Amniotic epithelial cell (primary cell): ENCODE results near the gene PFN4.

Experiments
- DNase-seq: peaks from one replicate; pipeline ENCODE4 v3.0.0-alpha.2; 2010; ENCODE audit warnings: low read depth

The PFN4 gene

DNA sequence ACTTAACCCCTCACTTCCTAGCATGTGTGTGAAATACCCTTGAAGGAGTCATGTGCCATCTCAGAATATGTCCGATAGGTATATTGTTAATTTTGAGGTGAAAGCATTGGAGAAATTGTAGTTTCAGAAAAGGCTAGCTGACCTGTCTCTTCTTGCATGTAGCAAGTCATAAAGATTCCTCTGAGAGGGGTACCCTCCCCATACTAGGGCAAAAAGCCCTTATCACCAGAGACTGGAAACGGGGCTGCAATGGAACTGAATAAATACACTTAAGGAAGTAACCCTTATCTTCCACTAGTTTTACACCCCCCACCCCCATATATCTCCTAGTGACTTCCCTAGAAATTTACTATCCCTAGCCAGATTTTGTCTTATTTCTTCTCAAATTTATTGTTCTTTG, 45.3 kb downstream of the PFN4 start:
- DNase-seq = no peak

DNA sequence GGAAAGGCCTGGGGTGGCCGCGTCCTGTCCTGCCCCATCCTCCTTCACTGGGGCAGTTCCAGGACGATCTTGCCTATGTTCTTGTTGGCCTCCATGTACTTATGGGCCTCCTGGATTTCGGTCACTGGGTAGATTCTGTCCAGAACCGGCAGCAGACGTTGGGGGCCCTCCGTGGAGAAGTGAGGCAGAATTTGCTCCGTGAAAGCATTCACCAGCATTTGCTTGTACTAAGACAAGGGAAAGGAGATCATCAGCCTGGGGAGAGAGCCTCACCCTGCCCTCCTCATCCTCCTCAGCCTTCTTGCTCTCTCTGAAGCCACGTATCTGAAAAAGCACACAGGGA, 45.6 kb downstream of the PFN4 start:
- no peak for DNase-seq

DNA sequence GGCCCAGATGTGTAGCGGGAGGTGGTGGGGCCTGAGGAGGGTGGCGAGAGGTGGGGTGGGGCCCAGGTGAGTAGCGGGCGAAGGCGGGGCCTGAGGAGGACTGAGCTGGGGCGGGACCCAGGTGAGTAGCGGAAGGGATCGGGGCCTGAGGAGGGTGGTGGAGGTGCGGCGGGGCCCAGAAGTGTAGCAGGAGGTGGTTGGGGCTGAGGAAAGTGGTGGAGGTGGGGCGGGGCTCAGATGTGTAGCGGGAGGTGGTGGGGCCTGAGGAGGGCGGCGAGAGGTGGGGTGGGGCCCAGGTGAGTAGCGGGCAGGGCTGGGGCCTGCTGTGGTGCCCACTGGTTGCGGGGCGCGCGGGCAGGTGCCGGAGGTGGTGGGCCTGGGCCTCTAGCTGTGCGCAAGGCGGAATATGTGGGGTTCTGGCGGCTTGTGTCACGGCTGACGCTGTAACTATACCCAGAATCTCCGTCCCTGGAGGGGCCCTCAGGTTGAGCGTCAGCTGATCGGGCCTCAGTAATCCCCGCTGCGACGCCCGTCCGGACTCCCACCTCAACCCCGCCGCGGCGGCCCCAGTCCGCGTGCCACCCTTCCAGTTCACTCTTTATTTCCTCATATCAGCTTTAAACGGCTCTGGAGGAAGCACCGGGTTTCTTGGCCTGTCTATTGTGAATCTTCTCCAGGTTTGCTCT, 46.1 kb downstream of the PFN4 start:
- DNase-seq = no peak

DNA sequence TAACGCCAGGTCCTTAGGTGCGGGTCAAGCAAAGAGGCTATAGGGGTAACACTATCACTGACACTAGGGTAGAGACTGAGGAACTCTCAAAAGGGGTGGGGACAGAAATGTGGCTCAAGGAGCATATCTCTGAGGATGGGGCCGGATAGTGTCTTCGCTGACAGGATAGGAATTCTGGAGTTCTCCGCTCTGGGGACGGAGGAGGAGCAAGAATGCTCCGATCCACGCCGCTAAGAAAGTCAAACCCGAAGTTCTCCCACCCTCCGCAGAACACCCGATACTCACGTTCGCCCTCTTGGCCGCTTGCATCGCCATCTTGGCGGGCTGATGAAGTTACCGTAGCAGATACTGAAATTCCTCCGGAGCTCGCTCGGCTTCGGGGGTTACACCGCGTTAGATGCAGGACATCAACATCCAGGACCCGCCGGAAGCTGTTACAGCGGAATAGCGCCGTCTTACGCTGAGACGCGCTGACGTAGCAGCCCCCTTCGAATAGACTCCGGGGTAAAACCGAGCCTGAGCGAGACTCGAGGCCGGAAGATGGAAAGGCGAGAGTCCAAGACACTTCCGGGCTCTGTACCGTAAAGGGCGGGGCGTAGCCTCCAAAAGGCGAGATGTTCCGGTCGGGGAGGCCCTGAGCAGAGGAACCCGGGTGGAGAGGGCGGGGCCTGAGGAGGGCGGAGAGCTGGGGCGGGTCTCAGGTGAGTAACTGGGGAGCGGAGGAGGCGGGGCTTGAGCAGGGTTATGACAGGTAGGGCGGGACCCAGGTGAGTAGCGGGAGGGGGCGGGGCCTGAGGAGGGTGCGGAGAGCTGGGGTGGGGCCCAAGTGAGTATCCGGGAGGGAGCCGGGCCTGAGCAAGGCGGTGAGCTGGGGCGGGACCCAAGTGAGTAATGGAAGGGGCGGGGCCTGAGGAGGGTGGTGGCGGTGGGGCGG, 47.0 kb downstream of the PFN4 start, which contains the start of gene SF3B6:
Gene SF3B6 (minus strand): TSS at position 412 of the 934 bp plus-strand sequence. CDS start 97 bp downstream, at position 315.
- peak; percentile 99 for DNase-seq

DNA sequence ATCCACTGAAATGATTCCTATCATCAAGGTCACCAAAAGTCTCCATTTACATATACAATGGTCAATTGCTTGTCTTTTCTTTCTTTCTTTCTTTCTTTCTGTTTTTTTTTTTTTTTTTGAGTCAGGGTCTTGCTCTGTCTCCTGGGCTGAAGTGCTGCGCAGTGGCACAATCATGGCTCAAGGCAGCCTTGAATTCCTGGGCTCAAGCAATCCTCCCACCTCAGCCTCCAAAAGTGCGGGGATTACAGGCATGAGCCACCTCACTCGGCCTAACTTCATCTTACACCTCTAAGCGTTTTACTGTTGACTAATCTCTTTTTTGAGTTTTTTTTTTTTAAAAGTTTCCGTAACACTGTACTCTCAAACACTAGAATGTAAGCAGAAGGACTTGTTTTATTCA, 47.9 kb downstream of the PFN4 start:
- no peak for DNase-seq

DNA sequence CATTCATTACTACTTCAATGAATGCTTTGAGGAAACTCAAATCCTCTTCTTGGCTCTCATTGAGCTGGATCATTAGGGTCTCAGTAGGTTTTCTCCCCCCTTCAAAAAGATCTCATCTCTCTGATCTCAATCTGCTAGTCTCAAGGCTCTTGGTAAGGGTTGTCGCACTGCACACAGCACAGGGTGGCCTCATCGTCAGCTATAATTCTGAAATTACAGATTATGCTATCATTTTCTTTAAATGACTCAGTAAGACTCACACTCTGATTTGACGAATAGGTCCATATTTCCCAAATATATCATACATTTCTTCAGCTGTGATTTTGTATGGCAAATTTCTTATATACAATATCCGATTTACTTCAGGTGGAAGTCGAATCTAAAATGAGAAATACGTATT, 49.3 kb downstream of the PFN4 start:
- DNase-seq = no peak

DNA sequence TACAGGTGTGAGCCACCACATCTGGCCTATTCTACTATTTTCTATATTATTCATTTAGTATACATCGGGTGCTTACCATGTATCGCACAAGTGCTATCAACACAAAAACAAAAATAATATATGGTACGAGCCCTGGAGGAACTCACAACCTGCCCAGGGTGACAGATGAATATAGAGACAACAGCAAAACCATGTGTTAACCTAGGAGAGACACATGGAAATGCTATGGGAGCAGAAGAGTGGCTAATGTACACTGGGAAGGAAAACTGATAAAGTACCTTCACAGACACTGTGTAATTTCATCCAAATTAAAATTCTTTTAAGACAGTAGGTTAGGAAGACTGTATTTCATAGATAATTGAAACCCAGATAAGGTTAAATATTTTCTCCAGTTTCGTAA, 50.9 kb downstream of the PFN4 start:
- no peak for DNase-seq

DNA sequence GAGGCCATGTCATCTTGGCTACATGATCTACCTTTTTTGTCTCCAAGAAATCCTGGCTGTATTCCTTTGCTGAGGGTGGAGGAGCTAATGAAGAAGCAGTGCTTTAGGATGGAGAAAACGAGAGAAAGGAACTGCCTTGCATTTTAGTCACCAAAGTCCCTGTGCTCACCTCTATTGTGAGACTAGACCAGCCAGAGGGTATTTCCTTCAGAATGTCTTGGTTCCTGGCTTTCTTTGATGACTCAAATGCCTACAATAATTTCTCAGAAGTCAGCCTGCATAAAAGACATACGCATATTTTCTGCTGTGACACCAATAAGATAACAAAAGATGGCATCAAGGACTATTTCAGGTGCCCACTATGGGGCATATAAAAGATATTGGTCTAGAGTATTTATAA, 57.8 kb downstream of the PFN4 start:
- DNase-seq = no peak
